Measurements from ENCODE around the gene DCLK1. TPM values are rescaled to one million over a fixed set of nuclear protein-coding genes. Genes with fewer than 3 reads are reported as not detected.
A peak's percentile ranks its signal among the peaks of the same experiment; 100 is the strongest.

DCLK1 gene
- total RNA-seq, 1 donor from 2014 or later, result 22.4 TPM

GRCh38 chr13:36143738-36144137 lies 12.6 kb upstream of the DCLK1 start:
- Mint-ChIP-seq H3K36me3 (ENCODE audit: low read depth) (peaks cover 5% of the 10 kb centered on the region), H3K4me3 (no peak overlapping the region), H3K4me1 (no peaks in the 10 kb centered on the region), H3K27me3 (ENCODE audit: low read depth) (no peaks in the 10 kb centered on the region), H3K9me3 (peaks cover 7% of the 10 kb centered on the region), H3K27ac (ENCODE audit: unreplicated experiment) (no peak overlapping the region)
- TF ChIP-seq, protein P1, sequence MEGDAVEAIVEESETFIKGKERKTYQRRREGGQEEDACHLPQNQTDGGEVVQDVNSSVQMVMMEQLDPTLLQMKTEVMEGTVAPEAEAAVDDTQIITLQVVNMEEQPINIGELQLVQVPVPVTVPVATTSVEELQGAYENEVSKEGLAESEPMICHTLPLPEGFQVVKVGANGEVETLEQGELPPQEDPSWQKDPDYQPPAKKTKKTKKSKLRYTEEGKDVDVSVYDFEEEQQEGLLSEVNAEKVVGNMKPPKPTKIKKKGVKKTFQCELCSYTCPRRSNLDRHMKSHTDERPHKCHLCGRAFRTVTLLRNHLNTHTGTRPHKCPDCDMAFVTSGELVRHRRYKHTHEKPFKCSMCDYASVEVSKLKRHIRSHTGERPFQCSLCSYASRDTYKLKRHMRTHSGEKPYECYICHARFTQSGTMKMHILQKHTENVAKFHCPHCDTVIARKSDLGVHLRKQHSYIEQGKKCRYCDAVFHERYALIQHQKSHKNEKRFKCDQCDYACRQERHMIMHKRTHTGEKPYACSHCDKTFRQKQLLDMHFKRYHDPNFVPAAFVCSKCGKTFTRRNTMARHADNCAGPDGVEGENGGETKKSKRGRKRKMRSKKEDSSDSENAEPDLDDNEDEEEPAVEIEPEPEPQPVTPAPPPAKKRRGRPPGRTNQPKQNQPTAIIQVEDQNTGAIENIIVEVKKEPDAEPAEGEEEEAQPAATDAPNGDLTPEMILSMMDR (conservative IDR thresholded peaks at IDR 0.05), result no peak
- DNase-seq (ENCODE audit: low read depth, low spot score), result no peak

- Mint-ChIP-seq H3K36me3 (ENCODE audit: low read depth) (peaks cover 5% of the 10 kb centered on the region), H3K9me3 (peaks cover 7% of the 10 kb centered on the region), H3K27ac (ENCODE audit: unreplicated experiment) (no peak overlapping the region), H3K4me3 (no peak overlapping the region), H3K4me1 (no peaks in the 10 kb centered on the region), H3K27me3 (ENCODE audit: low read depth) (no peaks in the 10 kb centered on the region)
- DNase-seq (ENCODE audit: low read depth, low spot score), result no peak
- TF ChIP-seq, protein P1 (conservative IDR thresholded peaks at IDR 0.05), result no peak
Measured at GRCh38 chr13:36142735-36143134, 11.6 kb upstream of the DCLK1 start.

DNA sequence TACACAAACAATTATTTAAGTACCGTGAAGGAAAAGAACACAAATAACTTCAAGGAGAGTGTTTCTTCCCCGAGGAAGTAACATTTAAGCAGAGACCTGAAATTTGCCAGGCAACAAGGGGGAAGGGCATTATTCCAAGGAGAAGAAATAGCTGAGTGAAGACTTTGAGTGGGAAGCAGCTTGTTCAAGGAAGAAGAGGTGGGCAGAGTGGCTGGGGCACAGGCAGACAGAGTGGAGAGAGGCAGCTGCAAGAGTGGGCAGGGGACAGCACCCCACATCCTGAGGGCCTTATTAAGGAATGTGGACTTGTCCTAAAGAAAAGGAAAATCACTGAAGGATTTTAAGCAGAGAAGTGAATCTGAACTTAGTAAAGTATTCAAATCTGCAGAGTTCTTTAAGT lies 4.7 kb upstream of the DCLK1 start:
- no peak overlapping the region for H3K4me3 Mint-ChIP-seq
- TF ChIP-seq, protein P1 (conservative IDR thresholded peaks at IDR 0.05), result no peak
- peaks cover 29% of the 10 kb centered on the region for H3K27me3 Mint-ChIP-seq (ENCODE audit: low read depth)
- peaks cover 6% of the 10 kb centered on the region for H3K9me3 Mint-ChIP-seq
- peaks cover 4% of the 10 kb centered on the region for H3K36me3 Mint-ChIP-seq (ENCODE audit: low read depth)
- no peak for DNase-seq (ENCODE audit: low read depth, low spot score)
- no peaks in the 10 kb centered on the region for H3K4me1 Mint-ChIP-seq
- no peak overlapping the region for H3K27ac Mint-ChIP-seq (ENCODE audit: unreplicated experiment)

GRCh38 chr13:36134632-36135031 lies 3.5 kb upstream of the DCLK1 start:
- H3K27me3 Mint-ChIP-seq (ENCODE audit: low read depth), result peaks cover 39% of the 10 kb centered on the region
- H3K27ac Mint-ChIP-seq (ENCODE audit: unreplicated experiment), result no peak overlapping the region
- H3K36me3 Mint-ChIP-seq (ENCODE audit: low read depth), result no peaks in the 10 kb centered on the region
- DNase-seq (ENCODE audit: low read depth, low spot score), result no peak
- H3K9me3 Mint-ChIP-seq, result no peaks in the 10 kb centered on the region
- peak overlapping the region; percentile 7 for H3K4me3 Mint-ChIP-seq
- peaks cover 9% of the 10 kb centered on the region for H3K4me1 Mint-ChIP-seq
- TF ChIP-seq, protein P1 (conservative IDR thresholded peaks at IDR 0.05), result no peak

DNA sequence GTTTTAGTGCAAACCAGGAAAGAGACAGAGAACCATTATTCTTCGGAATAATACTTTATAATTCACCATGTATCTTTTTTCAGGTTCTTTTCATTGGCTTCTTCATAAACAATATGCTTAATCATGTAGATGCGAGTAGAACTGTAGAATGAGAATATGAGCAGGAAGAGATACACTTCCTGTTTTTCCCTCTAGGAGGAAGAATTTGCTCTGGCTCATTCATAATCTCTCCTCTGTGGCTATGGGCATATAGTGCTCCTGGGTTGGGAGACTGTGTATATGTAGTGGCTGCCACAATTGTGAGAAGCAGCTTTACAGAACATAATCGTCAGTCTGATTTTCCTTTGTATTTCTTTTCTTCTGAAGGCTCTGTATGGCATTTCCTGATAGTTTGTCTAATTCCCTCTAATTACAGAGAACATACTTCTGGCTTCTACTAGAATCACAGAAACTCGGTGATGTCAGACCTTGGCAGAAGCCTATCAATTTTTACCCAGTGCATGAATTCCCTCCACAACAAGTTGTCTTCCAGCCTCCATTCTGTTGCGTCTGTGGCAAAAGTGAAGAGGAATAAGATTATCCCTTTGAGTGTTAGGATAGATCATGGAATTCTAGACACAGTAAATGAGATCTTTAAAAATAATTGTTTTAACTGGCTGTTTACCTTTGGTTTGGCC lies 2.9 kb upstream of the DCLK1 start:
- Mint-ChIP-seq H3K4me3 (no peak overlapping the region), H3K4me1 (peaks cover 9% of the 10 kb centered on the region), H3K27ac (ENCODE audit: unreplicated experiment) (no peak overlapping the region), H3K9me3 (no peaks in the 10 kb centered on the region), H3K27me3 (ENCODE audit: low read depth) (peaks cover 42% of the 10 kb centered on the region), H3K36me3 (ENCODE audit: low read depth) (no peaks in the 10 kb centered on the region)
- TF ChIP-seq, protein P1 (conservative IDR thresholded peaks at IDR 0.05), result peak; percentile 15
- no peak for DNase-seq (ENCODE audit: low read depth, low spot score)
